ENCODE results near the gene ASB12. TPM values are rescaled to one million over a fixed set of nuclear protein-coding genes. Genes with fewer than 3 reads are reported as not detected.

Gene ASB12, protein sequence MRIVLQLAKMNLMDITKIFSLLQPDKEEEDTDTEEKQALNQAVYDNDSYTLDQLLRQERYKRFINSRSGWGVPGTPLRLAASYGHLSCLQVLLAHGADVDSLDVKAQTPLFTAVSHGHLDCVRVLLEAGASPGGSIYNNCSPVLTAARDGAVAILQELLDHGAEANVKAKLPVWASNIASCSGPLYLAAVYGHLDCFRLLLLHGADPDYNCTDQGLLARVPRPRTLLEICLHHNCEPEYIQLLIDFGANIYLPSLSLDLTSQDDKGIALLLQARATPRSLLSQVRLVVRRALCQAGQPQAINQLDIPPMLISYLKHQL
- not detected in 5 replicates for total RNA-seq (2022; extraction: Qiagen RNA extraction; ENCODE audit: low read depth)

DNA sequence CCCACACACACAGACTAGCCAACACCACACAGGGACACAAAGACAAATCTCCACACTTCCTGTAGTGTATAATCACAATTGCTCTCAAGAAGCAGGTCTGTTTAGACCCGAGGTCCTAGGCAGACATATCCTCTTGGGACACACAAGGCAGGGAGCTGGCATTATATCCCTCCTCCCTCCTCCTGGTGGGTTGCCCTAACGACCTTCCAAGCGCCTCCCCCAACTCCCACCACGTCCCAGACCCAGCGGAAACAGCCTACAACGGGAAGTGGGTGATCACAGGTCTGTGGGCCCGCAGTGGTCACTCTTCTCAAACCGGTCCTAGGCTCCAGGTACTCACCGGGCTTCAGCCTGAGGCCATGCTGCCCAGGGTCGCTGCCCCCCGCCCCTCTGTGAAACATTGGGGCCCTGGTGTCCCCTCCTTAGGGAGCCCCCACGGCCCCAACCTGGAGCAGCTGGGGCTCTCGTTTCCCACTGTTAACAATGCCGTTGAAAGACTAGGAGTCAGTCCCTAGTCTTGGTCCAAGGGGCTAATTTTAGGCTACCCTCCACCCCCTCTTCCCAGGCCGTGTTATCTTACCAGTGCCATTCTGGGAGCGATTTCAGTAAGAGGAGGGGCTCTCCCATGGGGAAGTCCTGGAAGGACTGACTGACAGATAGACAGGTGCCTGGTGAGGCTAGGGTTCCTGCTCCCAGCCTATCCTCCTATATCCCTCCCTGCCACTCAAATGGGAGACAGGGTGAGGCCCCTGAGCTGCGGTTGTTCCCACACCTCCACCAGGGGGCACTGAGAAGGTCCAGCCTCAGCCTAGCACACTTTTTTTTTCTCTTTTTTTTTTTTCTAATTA lies at the start of gene ASB12:
ASB12 (minus strand) TSS at position 485 of the 848 bp plus-strand sequence. CDS start 4,957 bp downstream, outside the sequence.

DNA sequence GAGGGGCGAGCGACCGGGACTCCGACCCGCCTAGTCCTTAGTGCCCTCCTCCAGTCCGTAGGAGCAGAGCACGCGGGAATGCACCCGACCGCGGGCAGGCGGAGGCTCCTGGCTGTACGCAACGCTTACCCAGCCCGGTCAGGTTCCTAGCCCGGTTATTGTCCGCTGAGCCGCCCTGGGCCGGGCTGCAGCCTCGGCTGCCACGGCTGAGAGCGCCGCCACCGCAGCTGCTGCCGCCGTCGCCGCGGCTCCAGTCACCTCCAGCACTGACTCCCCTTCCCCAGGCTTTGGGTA lies 25.0 kb downstream of the ASB12 start, which contains the start of gene AMER1:
AMER1 (minus strand) TSS at position 268 of the 294 bp plus-strand sequence. CDS start 12,422 bp downstream, outside the sequence.

Other genes starting within 250 kb of the ASB12 start
- 1.9 to 2.9 TPM (median 2.6 TPM) in 5 replicates for gene AMER1, start 24.9 kb downstream of the ASB12 start, total RNA-seq (2022; extraction: Qiagen RNA extraction; ENCODE audit: low read depth)
- 0.46 to 0.80 TPM (median 0.53 TPM) in 5 replicates for gene MTMR8, start 164.8 kb upstream of the ASB12 start, total RNA-seq (2022; extraction: Qiagen RNA extraction; ENCODE audit: low read depth)